HEK293T (cell line): ENCODE results near the gene IMPDH1.

Experiments used
- CTCF ChIA-PET: fragments of 350-600 bp; formaldehyde crosslinking; extraction: SDS; loops from one replicate; lab custom pipeline; 2021; ENCODE audit warnings: antibody characterized with exemption, inconsistent platforms; lab: Yijun Ruan, JAX
- POLR2A ChIA-PET: fragments of 350-600 bp; formaldehyde crosslinking; extraction: SDS; loops from one replicate; lab custom pipeline; 2020; ENCODE audit warnings: antibody characterized with exemption, inconsistent platforms; lab: Yijun Ruan, JAX
- DNase-seq: peaks from one replicate; pipeline ENCODE4 v3.0.0; 2012; ENCODE audit warnings: mixed read lengths; ENCODE audit errors: extremely low spot score
- ARNT ChIP-seq: fragments of 450-650 bp; IDR thresholded peaks from 2 replicates; pipeline ENCODE4 v1.6.1; 2017; ENCODE audit warnings: mild to moderate bottlenecking
- BHLHE40 ChIP-seq: fragments of 450-650 bp; IDR thresholded peaks from 2 replicates; pipeline ENCODE4 v1.6.1; 2016; ENCODE audit warnings: mild to moderate bottlenecking, moderate library complexity, borderline replicate concordance
- CTBP1 ChIP-seq: fragments of 450-650 bp; IDR thresholded peaks from 2 replicates; pipeline ENCODE4 v1.6.1; 2016; ENCODE audit warnings: borderline replicate concordance
- ELF4 ChIP-seq: fragments of 450-650 bp; IDR thresholded peaks from 2 replicates; pipeline ENCODE4 v1.6.1; 2017; ENCODE audit warnings: antibody characterized with exemption
- FOXA1 ChIP-seq: fragments of 450-650 bp; IDR thresholded peaks from 2 replicates; pipeline ENCODE4 v1.6.1; 2016; ENCODE audit warnings: mild to moderate bottlenecking
- FOXK2 ChIP-seq: fragments of 450-650 bp; IDR thresholded peaks from 2 replicates; pipeline ENCODE4 v1.6.1; 2016; ENCODE audit warnings: mild to moderate bottlenecking
- FOXM1 ChIP-seq: fragments of 450-650 bp; IDR thresholded peaks from 2 replicates; pipeline ENCODE4 v1.6.1; 2017; ENCODE audit warnings: mild to moderate bottlenecking, borderline replicate concordance
- HDGF ChIP-seq: fragments of 450-650 bp; IDR thresholded peaks from 2 replicates; pipeline ENCODE4 v1.6.1; 2017; ENCODE audit warnings: antibody characterized with exemption, borderline replicate concordance
- L3MBTL2 ChIP-seq: fragments of 450-650 bp; conservative IDR thresholded peaks from 2 replicates; pipeline ENCODE4 v1.6.1; 2016; ENCODE audit warnings: mild to moderate bottlenecking
- LEF1 ChIP-seq: fragments of 450-650 bp; IDR thresholded peaks from 2 replicates; pipeline ENCODE4 v1.6.1; 2017; ENCODE audit warnings: mild to moderate bottlenecking, borderline replicate concordance
- NFRKB ChIP-seq: fragments of 450-650 bp; IDR thresholded peaks from 2 replicates; pipeline ENCODE4 v1.6.1; 2016; ENCODE audit warnings: mild to moderate bottlenecking, moderate library complexity
- SP1 ChIP-seq: fragments of 450-650 bp; IDR thresholded peaks from 2 replicates; pipeline ENCODE4 v1.6.1; 2017
- SUZ12 ChIP-seq: fragments of 450-650 bp; IDR thresholded peaks from 2 replicates; pipeline ENCODE4 v1.6.1; 2016; ENCODE audit warnings: mild to moderate bottlenecking
- TARDBP ChIP-seq: fragments of 450-650 bp; IDR thresholded peaks from 2 replicates; pipeline ENCODE4 v1.6.1; 2016
- ZNF384 ChIP-seq: fragments of 450-650 bp; IDR thresholded peaks from 2 replicates; pipeline ENCODE4 v1.6.1; 2016
- TF ChIP-seq, protein P1 (sequence below): fragments of 450-650 bp; IDR thresholded peaks from 2 replicates; pipeline ENCODE4 v1.6.1; 2016

IMPDH1 gene

DNA sequence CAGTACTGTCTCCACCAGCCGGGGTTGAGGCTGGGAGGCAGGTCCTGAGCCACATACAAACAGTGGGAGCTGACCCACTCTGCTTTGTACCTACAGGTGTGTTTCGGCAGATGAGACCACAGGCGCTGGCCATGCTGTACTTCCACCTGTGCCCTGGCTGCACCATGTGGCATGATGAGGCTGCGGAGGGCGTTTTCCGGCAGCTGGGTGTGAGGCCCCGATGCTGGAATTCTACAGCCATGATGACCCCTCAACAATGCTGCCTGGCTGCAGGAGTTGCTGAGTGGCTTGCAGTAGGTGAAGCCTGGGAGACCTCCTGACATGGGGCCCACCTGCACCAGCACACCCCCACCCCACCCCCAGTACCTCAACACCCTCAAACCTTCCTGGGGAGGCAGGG is 18.0 kb downstream of the IMPDH1 start:
- no peak for DNase-seq
- ChIA-PET CTCF (interaction anchor here (1.0 to 2.7 kb wide), 3 partner anchors 11 to 44 kb away, joined by 3 to 21 read pairs (median 8); no protein-coding TSS in a partner anchor), POLR2A (no interaction called here)
- TF ChIP-seq BHLHE40 (no peak), CTBP1 (no peak), HDGF (no peak), LEF1 (no peak), SP1 (no peak), NFRKB (no peak), L3MBTL2 (no peak), ELF4 (no peak), FOXM1 (no peak), TARDBP (no peak), SUZ12 (no peak), ZNF384 (no peak), ARNT (no peak)
- TF ChIP-seq, protein P1, sequence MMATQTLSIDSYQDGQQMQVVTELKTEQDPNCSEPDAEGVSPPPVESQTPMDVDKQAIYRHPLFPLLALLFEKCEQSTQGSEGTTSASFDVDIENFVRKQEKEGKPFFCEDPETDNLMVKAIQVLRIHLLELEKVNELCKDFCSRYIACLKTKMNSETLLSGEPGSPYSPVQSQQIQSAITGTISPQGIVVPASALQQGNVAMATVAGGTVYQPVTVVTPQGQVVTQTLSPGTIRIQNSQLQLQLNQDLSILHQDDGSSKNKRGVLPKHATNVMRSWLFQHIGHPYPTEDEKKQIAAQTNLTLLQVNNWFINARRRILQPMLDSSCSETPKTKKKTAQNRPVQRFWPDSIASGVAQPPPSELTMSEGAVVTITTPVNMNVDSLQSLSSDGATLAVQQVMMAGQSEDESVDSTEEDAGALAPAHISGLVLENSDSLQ = no peak

DNA sequence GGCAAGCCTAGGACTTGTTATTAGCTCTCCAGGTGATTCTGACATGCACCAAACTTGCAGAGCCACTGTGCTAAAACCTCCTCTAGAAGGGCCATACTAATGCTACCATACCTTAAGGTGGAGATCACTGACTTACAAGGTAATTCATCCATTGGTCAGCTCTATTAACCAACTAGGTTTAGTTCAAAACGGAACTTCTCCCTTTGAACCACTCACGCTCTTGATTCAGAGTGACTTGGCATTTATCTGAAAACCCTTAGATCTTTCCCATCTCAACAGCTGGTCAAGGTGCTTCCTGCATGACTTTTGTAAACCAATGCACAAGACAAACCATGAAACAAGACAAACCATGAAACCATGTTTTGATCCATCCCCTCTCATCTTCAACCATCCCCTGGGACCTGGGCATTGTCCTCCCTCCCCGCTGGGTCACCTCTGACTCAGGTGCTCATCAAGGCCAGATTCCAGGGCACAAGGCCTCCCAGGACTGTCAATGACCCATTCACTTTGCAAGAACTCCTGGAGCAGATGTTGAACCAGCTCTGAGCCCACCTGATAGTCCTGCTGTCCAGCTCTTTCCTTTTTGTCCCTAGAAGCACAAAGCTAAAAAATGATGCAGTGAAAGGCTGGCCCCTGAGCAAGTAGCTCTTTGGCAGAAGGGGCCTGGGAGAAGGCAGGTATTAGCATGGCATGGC is 18.8 kb downstream of the IMPDH1 start:
- no peak for TF ChIP-seq FOXM1
- no peak for TF ChIP-seq TARDBP
- TF ChIP-seq, protein P1 = no peak
- TF ChIP-seq BHLHE40 = no peak
- TF ChIP-seq ARNT = no peak
- ChIA-PET POLR2A (no interaction called here), CTCF (interaction anchor here (0.7 to 2.2 kb wide), 7 partner anchors 10 to 68 kb away, joined by 3 to 21 read pairs (median 4); no protein-coding TSS in a partner anchor)
- DNase-seq = no peak

DNA sequence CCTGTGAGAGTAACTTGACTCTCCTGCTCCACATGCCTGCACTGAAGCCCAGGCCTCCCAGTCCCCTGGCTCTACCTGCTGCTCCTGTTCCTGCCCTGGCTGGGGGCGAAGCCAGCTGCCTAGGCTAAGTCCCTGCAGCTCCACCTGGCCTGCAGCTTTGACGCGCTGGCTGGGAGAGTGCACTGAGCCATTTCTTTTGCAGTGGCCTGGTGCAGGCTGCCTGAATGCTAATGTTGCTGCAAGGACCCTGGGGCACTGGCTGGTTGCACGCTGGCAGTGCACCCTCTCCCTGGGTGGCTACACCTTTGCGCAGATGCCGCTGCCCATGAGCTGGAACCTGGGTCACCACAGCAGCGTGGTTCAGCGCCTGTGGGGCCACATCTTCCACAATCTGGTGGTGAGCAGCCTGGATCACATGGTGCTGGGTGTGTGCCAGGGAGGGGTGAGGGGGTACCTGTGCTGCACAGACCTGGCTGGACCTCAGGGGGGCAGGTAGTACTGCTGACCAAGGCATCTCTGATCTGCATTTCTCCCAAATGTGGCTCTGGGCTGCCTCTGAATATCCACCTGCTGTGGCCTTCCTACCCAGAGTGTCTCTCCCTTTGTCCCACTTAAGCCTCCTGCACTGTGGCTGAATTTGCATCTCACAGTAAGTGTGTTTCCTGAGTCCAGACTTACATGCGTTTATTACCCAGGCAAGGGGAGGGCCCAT is 20.0 kb downstream of the IMPDH1 start:
- POLR2A ChIA-PET = no interaction called here
- TF ChIP-seq CTBP1 = no peak
- TF ChIP-seq SUZ12 = no peak
- no peak for TF ChIP-seq ARNT
- TF ChIP-seq TARDBP = no peak
- TF ChIP-seq, protein P1 = no peak
- CTCF ChIA-PET = interaction anchor here (1.0 to 5.7 kb wide), 5 partner anchors 8 to 41 kb away, joined by 4 to 122 read pairs (median 7); no protein-coding TSS in a partner anchor
- DNase-seq = no peak

DNA sequence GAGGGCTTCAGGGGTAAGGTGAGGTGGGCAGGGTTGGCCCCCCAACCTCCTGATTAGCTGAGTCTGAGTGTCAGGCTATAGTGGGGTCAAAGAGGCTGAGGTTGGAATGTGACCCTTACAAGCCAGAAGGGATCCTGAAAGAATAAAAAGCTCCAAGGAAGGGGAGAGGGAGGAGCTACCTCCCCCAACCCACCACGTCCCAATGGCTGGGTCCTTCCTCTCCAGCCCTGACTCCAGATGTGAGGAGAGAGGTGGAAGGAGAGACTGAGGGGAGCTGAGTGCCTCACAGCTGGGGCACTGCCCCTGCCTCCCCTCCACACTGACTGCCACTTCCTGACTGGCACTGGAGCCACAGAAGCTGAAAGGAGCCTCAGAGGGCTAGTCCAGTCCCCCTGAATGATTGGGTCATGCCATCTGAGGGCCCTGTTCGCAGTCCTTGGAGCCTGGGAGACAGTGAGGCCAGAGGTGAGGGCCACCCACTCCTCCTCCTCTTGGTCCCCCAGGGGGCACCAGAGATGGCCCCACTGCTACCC is 20.6 kb downstream of the IMPDH1 start:
- no peak for TF ChIP-seq LEF1
- POLR2A ChIA-PET = interaction anchor here (0.8 kb wide), 1 partner anchor 45 kb away, joined by 3 read pairs; the partner anchor contains the start of gene RBM28
- DNase-seq = no peak
- CTCF ChIA-PET = interaction anchor here (1.0 to 5.7 kb wide), 5 partner anchors 8 to 41 kb away, joined by 4 to 122 read pairs (median 7); no protein-coding TSS in a partner anchor

DNA sequence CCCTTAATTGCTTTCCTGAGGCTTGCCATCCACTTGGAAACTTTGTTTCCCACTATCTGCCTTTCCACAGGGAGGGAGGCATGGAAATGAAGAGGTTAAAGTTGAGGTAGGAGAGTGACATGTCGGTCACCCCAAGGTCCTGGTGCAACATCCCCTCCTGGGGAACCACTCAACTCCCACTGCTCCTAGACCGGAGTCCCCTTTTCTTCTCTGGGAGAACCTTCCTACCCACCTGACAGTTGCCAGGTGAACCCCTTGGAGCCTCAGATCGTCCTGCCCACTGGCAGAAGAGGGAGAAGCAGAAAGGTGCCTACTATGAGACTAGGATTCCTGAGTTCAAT is 21.7 kb downstream of the IMPDH1 start:
- POLR2A ChIA-PET = interaction anchor here (2.0 kb wide), 1 partner anchor 44 kb away, joined by 9 read pairs; the partner anchor contains the start of gene RBM28
- CTCF ChIA-PET = interaction anchor here (0.7 to 5.7 kb wide), 11 partner anchors 10 to 44 kb away, joined by 3 to 122 read pairs (median 7); partner anchors contain the start of gene RBM28
- TF ChIP-seq ARNT (no peak), FOXK2 (no peak), NFRKB (no peak), BHLHE40 (no peak), L3MBTL2 (no peak), FOXM1 (no peak), HDGF (no peak), SUZ12 (no peak), LEF1 (no peak), ZNF384 (no peak), TARDBP (no peak), SP1 (no peak), CTBP1 (no peak), FOXA1 (no peak)
- no peak for DNase-seq
